Activated CD4-positive, alpha-beta T cell treated with anti-CD3 and anti-CD28 coated beads for 4 hours (primary cell): Measurements from ENCODE around the gene PMS2.
"Not testable (repeated sequence)": the region's sequence is repeated elsewhere in the genome, so short reads cannot be mapped to it uniquely, and the experiment has no call there.

ENCODE experiments used
- DNase-seq, 2 donors: peaks; one replicate each; pipeline ENCODE4 v3.0.0-alpha.2; 2020

Gene PMS2, protein sequence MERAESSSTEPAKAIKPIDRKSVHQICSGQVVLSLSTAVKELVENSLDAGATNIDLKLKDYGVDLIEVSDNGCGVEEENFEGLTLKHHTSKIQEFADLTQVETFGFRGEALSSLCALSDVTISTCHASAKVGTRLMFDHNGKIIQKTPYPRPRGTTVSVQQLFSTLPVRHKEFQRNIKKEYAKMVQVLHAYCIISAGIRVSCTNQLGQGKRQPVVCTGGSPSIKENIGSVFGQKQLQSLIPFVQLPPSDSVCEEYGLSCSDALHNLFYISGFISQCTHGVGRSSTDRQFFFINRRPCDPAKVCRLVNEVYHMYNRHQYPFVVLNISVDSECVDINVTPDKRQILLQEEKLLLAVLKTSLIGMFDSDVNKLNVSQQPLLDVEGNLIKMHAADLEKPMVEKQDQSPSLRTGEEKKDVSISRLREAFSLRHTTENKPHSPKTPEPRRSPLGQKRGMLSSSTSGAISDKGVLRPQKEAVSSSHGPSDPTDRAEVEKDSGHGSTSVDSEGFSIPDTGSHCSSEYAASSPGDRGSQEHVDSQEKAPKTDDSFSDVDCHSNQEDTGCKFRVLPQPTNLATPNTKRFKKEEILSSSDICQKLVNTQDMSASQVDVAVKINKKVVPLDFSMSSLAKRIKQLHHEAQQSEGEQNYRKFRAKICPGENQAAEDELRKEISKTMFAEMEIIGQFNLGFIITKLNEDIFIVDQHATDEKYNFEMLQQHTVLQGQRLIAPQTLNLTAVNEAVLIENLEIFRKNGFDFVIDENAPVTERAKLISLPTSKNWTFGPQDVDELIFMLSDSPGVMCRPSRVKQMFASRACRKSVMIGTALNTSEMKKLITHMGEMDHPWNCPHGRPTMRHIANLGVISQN

GRCh38 chr7:6008668-6009611, at the start of gene PMS2, which contains the start of gene AIMP2:
TSS of gene PMS2 (minus strand) at chr7:6009049. CDS start at chr7:6009019, 30 bp downstream.
TSS of gene AIMP2 (plus strand) at chr7:6009272. CDS start at chr7:6009364, 92 bp downstream.
- peak; percentile 94 to 97 for DNase-seq

DNA sequence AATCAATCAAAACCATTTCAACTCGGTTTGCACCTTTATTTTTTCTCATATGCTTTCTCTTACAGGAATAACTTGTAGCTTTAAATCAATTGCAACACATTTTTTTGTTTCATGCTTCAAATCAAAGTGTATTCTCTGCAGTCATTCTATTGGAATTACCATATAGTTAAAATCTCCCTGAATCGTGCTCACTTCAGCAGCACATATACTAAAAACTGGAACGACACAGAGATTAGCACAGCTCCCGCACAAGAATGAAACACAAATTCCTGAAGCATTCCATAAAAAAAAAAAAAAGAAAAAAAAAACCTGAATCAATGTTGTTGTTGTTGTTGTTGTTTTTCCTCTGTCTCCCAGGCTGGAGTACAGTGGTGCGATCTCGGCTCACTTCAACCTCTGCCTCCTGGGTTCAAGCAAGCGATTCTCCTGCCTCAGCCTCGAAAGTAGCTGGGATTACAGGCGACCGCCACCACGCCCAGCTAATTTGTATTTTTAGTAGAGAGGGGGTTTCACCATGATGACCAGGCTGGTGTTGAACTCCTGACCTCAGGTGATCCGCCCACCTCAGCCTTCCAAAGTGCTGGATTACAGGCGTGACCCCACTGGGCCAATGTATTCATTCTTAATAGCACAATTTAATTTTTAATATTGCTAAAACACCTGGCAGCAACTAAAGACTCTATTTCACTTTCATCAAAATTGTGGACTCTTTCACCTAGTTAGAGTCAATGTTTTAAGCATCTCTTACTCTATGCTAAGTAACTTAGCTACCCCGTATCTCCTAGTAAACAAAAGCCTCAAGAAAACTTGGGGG, 48.7 kb upstream of the PMS2 start:
- DNase-seq = no peak

DNA sequence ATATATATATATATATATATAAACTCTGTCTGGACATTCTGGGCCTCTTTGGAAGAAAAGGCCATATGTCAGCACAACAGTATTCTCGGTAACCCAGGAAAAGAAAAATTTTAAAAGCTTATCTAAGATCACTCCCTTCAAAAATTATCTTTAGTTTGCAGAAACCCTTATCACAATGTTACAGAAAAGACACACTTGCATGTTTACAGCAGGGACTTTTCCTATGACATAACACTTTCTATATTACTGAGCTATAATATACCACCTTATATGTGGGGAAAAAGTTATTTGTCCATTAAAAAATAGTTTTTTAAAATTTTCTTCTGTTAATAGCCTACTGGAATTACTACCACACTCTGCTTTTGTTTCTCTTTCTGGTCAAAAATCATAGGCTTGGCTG, 47.8 kb upstream of the PMS2 start:
- DNase-seq = no peak

DNA sequence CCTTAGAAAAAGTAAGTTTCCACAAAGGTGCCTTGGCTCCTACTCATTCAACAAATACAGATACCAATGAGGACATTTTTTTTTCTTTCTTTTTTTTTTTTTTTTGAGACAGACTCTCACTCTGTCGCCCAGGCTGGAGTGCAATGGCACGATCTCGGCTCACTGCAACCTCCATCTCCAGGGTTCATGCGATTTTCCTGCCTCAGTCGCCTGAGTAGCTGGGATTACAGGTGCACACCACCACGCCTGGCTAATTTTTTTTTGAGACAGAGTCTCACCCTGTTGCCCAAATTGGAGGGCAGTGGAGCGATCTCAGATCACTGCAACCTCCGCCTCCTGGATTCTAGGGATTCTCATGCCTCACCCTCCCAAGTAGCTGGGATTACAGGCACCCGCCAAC, 42.3 kb upstream of the PMS2 start:
- not testable (repeated sequence) for DNase-seq

- no peak for DNase-seq
Observed at GRCh38 chr7:6049780-6050179, 40.9 kb upstream of the PMS2 start.

- no peak for DNase-seq
Observed at GRCh38 chr7:6035686-6036085, 26.8 kb upstream of the PMS2 start.

DNA sequence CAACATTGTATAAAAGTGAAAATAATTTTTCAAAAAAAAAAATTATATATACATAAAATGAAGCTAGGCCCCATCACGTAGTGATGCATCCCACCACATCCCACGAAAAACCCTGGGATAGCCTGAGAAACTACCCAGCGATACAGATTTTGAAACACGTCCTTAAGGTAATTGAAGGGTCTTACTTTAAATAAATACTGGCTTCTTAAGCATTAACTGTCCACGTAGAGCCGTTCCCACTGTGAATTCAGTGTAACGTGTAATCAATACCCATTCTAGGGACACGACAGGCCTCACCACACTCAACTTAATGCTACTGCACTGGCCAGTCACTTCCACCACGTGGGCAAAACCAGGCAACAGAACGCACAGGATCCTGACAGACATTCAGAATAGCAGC, 26.3 kb upstream of the PMS2 start:
- no peak for DNase-seq

- no peak for DNase-seq
Observed at GRCh38 chr7:6032641-6033040, 23.8 kb upstream of the PMS2 start.

GRCh38 chr7:6032167-6032566, 23.3 kb upstream of the PMS2 start:
- DNase-seq = no peak

DNA sequence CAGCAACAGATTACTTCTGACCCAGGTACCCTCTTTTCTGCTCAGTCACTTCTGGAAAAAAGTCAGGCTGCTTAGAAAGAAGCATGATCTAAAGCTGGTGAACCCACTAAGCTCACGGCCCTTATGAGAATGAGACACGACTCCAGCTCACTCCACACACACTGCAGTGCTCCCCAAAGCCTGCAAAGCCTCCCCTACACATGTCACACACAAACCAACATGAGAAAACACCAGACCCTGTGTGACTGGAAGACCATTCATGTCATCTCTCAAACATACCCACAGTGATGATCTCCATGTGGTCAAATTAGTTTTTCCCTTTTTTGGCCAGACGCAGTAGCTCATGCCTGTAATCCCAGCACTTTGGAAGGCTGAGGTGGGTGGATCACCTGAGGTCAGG, 22.7 kb upstream of the PMS2 start:
- DNase-seq = no peak

DNA sequence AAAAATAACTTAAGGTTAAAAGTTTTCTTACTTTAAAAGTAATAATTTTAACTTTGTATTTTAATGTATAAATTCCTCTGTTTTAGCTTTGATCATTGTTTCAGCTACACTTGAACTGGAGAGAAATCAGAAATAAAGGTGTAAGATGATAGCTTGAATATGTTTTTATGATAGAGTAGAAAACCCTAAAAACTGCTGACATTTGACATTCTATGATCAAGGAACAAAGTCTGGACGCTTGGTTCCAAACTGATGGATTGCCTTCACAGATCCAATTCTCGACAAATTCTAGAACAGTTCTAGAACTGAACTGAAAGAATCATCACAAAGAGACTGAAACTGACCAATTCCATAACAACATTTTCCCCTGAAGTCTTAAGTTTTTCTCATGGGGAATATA, 22.1 kb upstream of the PMS2 start, which contains the start of gene ANKRD61:
Gene ANKRD61, plus strand, starts transcription at position 389 of the 400 bp plus-strand sequence. Its CDS starts 0 bp downstream, at position 389.
- no peak for DNase-seq

GRCh38 chr7:6028563-6028962, 19.7 kb upstream of the PMS2 start:
- DNase-seq = no peak

DNA sequence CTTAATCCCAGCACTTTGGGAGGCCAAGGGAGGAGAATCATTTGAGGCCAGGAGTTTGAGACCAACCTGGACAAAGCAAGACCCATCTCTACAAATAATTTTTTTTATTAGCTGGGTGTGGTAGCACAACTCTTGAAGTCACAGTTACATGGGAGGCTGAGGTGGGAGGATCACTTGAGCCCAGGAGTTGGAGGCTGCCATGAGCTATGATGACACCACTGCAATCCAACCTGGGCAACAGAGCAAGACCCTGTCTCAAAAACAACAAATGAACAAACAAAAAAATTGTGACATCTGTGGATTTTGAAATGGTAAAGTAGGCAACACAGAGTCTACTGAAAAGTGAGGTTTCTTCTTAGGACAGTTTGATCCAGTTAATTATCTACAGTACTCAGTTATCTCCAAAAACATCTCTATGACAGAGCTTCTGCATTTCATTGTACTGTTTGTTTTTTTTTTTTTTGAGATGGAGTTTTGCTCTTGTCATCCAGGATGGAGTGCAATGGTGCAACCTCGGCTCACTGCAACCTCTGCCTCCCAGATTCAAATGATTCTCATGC, 19.0 kb upstream of the PMS2 start:
- no peak for DNase-seq

- no peak for DNase-seq
Observed at GRCh38 chr7:6026820-6027311, 18.0 kb upstream of the PMS2 start.

GRCh38 chr7:6026011-6026819, 17.4 kb upstream of the PMS2 start:
- peak; percentile 60 for DNase-seq

GRCh38 chr7:6023974-6024435, 15.2 kb upstream of the PMS2 start:
- no peak for DNase-seq

- DNase-seq = no peak
Observed at GRCh38 chr7:6022707-6023106, 13.9 kb upstream of the PMS2 start.

- no peak for DNase-seq
Observed at GRCh38 chr7:6020371-6021286, 11.8 kb upstream of the PMS2 start.

DNA sequence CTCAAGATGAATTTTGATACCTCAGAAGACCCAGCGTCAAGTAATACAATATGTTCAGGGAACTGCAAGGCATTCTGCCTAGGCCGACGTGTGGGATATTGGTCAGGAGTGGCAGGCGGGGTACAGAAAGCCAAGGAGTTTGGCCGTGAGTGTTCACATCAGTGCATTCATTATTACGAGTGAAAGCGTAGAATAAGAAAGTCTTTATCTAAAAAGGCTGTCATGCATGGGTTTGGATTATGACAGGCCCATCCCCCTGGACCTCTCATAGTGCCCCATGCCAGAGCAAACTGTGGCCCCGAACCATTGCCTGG, 7.8 kb upstream of the PMS2 start:
- DNase-seq = no peak
